22Rv1 (cell line): ENCODE results near the gene SLC48A1.

Source experiments
- CTCF ChIP-seq: fragments of 450-650 bp; IDR thresholded peaks from 2 replicates; pipeline ENCODE4 v1.5.1; 2017; ENCODE audit warnings: mild to moderate bottlenecking
- ZFX ChIP-seq: fragments of 450-650 bp; IDR thresholded peaks from 2 replicates; pipeline ENCODE4 v1.6.1; 2017; ENCODE audit warnings: antibody characterized with exemption, borderline replicate concordance

- TF ChIP-seq CTCF (no peak), ZFX (no peak)
Observed at GRCh38 chr12:47730341-47730744, 42.7 kb upstream of the SLC48A1 start.
